ENCODE results near the gene TCF25.

DNA sequence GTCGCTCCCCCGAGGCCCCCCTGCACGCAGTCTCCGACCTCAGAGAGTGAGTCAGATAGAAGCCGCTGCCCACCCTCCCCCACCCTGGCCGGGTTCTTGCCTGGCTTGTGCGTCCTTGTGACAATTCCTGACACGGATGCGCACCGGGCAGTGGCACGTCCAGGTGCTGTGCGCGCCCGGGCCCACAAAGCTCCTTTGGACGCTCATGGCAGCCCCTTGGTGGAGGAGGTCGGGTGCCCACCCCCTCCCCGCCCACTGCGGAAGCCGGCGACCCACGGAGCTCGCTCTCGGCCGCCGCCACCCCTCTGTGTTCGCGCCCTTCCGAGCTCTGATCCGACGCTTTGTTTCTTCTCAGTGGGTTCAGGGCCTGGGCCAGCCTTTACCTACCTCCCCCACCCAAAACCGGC, 49.1 kb downstream of the TCF25 start:
- TF ChIP-seq, protein P1, sequence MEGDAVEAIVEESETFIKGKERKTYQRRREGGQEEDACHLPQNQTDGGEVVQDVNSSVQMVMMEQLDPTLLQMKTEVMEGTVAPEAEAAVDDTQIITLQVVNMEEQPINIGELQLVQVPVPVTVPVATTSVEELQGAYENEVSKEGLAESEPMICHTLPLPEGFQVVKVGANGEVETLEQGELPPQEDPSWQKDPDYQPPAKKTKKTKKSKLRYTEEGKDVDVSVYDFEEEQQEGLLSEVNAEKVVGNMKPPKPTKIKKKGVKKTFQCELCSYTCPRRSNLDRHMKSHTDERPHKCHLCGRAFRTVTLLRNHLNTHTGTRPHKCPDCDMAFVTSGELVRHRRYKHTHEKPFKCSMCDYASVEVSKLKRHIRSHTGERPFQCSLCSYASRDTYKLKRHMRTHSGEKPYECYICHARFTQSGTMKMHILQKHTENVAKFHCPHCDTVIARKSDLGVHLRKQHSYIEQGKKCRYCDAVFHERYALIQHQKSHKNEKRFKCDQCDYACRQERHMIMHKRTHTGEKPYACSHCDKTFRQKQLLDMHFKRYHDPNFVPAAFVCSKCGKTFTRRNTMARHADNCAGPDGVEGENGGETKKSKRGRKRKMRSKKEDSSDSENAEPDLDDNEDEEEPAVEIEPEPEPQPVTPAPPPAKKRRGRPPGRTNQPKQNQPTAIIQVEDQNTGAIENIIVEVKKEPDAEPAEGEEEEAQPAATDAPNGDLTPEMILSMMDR (conservative IDR thresholded peaks at IDR 0.05; ENCODE audit: low read depth, low read length), result no peak
- no peak for TF ChIP-seq EZH2 (IDR thresholded peaks at IDR 0.05; ENCODE audit: low read length, unreplicated experiment)

All from PC-3 (cell line).